GM12878 (cell line): ENCODE measurements around the gene RASA1. TPM values are rescaled to one million over a fixed set of nuclear protein-coding genes. Genes with fewer than 3 reads are reported as not detected.

Experiments used
- ATAC-seq: fragments of 200-7000 bp; cut with Tn5 transposase; 3 replicates; pipeline ENCODE4 v1.9.1; 2020; ENCODE audit warnings: mild to moderate bottlenecking, moderate library complexity
- BruUV-seq: library from RNA; stranded (reverse); fragments of 400-500 nt; replicated peaks from 2 replicates; lab custom pipeline; 2021; lab: Mats Ljungman, UMichigan
- CTCF ChIA-PET: fragments of 300-600 bp; sonication (Branson Sonifier 250); formaldehyde crosslinking; extraction: SDS; loops from one replicate; lab custom pipeline; 2021; ENCODE audit warnings: inconsistent platforms; lab: Yijun Ruan, JAX
- POLR2A ChIA-PET: fragments of 350-600 bp; formaldehyde crosslinking; extraction: SDS; loops from one replicate; lab custom pipeline; 2021; ENCODE audit warnings: inconsistent platforms; lab: Charles Lee
- RAD21 ChIA-PET: fragments of 300-600 bp; sonication (Branson Sonifier 250); formaldehyde crosslinking; loops from one replicate; lab custom pipeline; 2023; ENCODE audit warnings: antibody characterized with exemption; ENCODE audit not compliant: unreplicated experiment; lab: Charles Lee
- SMC1A ChIA-PET: fragments of 300-600 bp; sonication (Branson Sonifier 250); formaldehyde crosslinking; loops from one replicate; lab custom pipeline; 2023; ENCODE audit not compliant: unreplicated experiment, uncharacterized antibody; lab: Charles Lee
- DNase-seq: peaks from one replicate; pipeline ENCODE4 v3.0.0-alpha.2; 2011; ENCODE audit warnings: low read depth, low spot score
- FAIRE-seq: peaks from 3 replicates; lab custom pipeline; 2011; peaks lifted over from hg19 to GRCh38; lab: Jason Lieb, UNC
- H2AFZ ChIP-seq: 2 replicates; pipeline ENCODE4 v1.6.0; 2011; ENCODE audit warnings: low read depth, low read length, control low read depth; ENCODE audit not compliant: control insufficient read depth
- H3K27ac ChIP-seq: 2 replicates; pipeline ENCODE4 v1.5.1; 2011; ENCODE audit warnings: control low read depth; ENCODE audit not compliant: control insufficient read depth, insufficient read depth
- H3K27me3 ChIP-seq, 2 experiments: replicated peaks in 1 of 2; 2 replicates each; pipeline versions ENCODE4 v1.6.0 to v1.6.1; 2011; ENCODE audit warnings: low read length in 1 of 2; ENCODE audit not compliant: control insufficient read depth in 2 of 2, insufficient read depth in 2 of 2
- H3K36me3 ChIP-seq, 2 experiments: 2 replicates each; pipeline ENCODE4 v1.5.1; 2011; ENCODE audit warnings: low read length in 1 of 2; ENCODE audit not compliant: control insufficient read depth in 2 of 2, insufficient read depth in 2 of 2
- H3K4me1 ChIP-seq: 2 replicates; pipeline ENCODE4 v1.6.1; 2011; ENCODE audit warnings: mild to moderate bottlenecking, low read length, moderate library complexity, mixed read lengths; ENCODE audit not compliant: control insufficient read depth, insufficient read depth
- H3K4me2 ChIP-seq: 2 replicates; pipeline ENCODE4 v1.6.0; 2011; ENCODE audit warnings: control low read depth; ENCODE audit not compliant: control insufficient read depth, insufficient read depth
- H3K4me3 ChIP-seq: fragments of 200-600 bp; sonication (generic); 2 replicates; pipeline ENCODE4 v1.5.1; 2016
- H3K79me2 ChIP-seq: 2 replicates; pipeline ENCODE4 v1.6.0; 2011; ENCODE audit warnings: low read length; ENCODE audit not compliant: control insufficient read depth, insufficient read depth
- H3K9ac ChIP-seq: 2 replicates; pipeline ENCODE4 v1.8.0; 2011; ENCODE audit warnings: low read length, control low read depth, mixed read lengths; ENCODE audit not compliant: control insufficient read depth, insufficient read depth
- H3K9me3 ChIP-seq: replicated peaks from 3 replicates; pipeline ENCODE4 v1.5.1; 2011; ENCODE audit warnings: mild to moderate bottlenecking, low read length; ENCODE audit not compliant: control insufficient read depth, insufficient read depth
- H4K20me1 ChIP-seq: 2 replicates; pipeline ENCODE4 v1.6.0; 2011; ENCODE audit not compliant: control insufficient read depth, insufficient read depth
- EP300 ChIP-seq, 2 experiments: fragments of 150-350 bp in 1 of 2; IDR thresholded peaks; 2 replicates each; pipeline ENCODE4 v1.6.1; 2011 to 2012; ENCODE audit warnings: low read depth in 2 of 2, low read length in 2 of 2, borderline replicate concordance in 1 of 2, improper control_type of control experiment in 1 of 2, inconsistent platforms in 1 of 2; ENCODE audit not compliant: control insufficient read depth in 1 of 2
- FOXK2 ChIP-seq: fragments of 450-650 bp; IDR thresholded peaks from 2 replicates; pipeline ENCODE4 v1.6.1; 2017; ENCODE audit warnings: mild to moderate bottlenecking, moderate library complexity
- FOXM1 ChIP-seq: IDR thresholded peaks from 2 replicates; pipeline ENCODE4 v1.6.1; 2012; ENCODE audit warnings: low read depth, mild to moderate bottlenecking, inconsistent platforms, low read length, moderate library complexity
- IRF4 ChIP-seq: IDR thresholded peaks from 2 replicates; pipeline ENCODE4 v1.6.1; 2011; ENCODE audit warnings: low read depth, low read length
- LARP7 ChIP-seq: fragments of 450-650 bp; IDR thresholded peaks from 2 replicates; pipeline ENCODE4 v1.6.1; 2017; ENCODE audit warnings: mild to moderate bottlenecking
- NR2C1 ChIP-seq: fragments of 450-650 bp; IDR thresholded peaks from 2 replicates; pipeline ENCODE4 v1.6.1; 2017; ENCODE audit warnings: antibody characterized with exemption, mild to moderate bottlenecking, moderate library complexity
- PAX5 ChIP-seq: IDR thresholded peaks from 2 replicates; pipeline ENCODE4 v1.6.1; 2011; ENCODE audit warnings: low read depth, low read length, borderline replicate concordance
- POLR2A ChIP-seq: IDR thresholded peaks from 2 replicates; pipeline ENCODE4 v1.6.1; 2011; ENCODE audit warnings: low read depth, mild to moderate bottlenecking, low read length
- POLR2AphosphoS5 ChIP-seq: IDR thresholded peaks from 2 replicates; pipeline ENCODE4 v1.6.1; 2011; ENCODE audit warnings: mild to moderate bottlenecking, low read length, inconsistent platforms
- SIN3A ChIP-seq: IDR thresholded peaks from 2 replicates; pipeline ENCODE4 v1.6.1; 2012; ENCODE audit warnings: low read depth, low read length, improper control_type of control experiment
- TCF12 ChIP-seq: IDR thresholded peaks from 2 replicates; pipeline ENCODE4 v1.6.1; 2011; ENCODE audit warnings: low read depth, mild to moderate bottlenecking, low read length
- ZNF384 ChIP-seq: IDR thresholded peaks from 2 replicates; pipeline ENCODE4 v1.6.1; 2012; ENCODE audit warnings: low read depth, mild to moderate bottlenecking, low read length, improper control_type of control experiment, borderline replicate concordance
- WGBS: methylation state at CpG from one replicate; pipeline ENCODE4 v1.1.6; 2016; ENCODE audit warnings: low lambda C conversion rate; ENCODE audit not compliant: insufficient replicate concordance, insufficient coverage; ENCODE audit errors: missing lambda C conversion rate; 5-methylcytosine and 5-hydroxymethylcytosine counted together
- in situ Hi-C: fragments of 300-500 bp; cut with MboI; formaldehyde crosslinking; loops from 9 replicates; pipeline ENCODE4 v1.14.3; 2018; ENCODE audit warnings: mixed read lengths
- intact Hi-C: fragments of 100-400 bp; cut with micrococcal nuclease; formaldehyde crosslinking; loops from one replicate; pipeline ENCODE4 v1.14.2; 2022; ENCODE audit not compliant: unreplicated experiment
- polyA plus RNA-seq, 11 experiments: library from polyadenylated mRNA; depleted of rRNA in 4 of 11; unstranded in 6 of 11; stranded (reverse) in 5 of 11; fragments of >200 nt; fragmentation: Nextera tagmentation in 4 of 11; fragmentation: Illumina TruSeq in 1 of 11; extraction: Ambion mirVana in 4 of 11; extraction: Trizol in 1 of 11; gene quantifications; 1 replicate in 1 of 11; 2 replicates in 10 of 11; pipeline versions ENCODE4 v1.2.1 to v1.2.3, GENCODE V29; 2011 to 2016; ENCODE audit warnings: inconsistent platforms in 2 of 11, missing spikeins in 2 of 11, low read depth in 1 of 11
- total RNA-seq, 4 experiments: library from RNA; depleted of rRNA in 3 of 4; stranded (reverse); fragments of >200 nt in 3 of 4; fragmentation: Illumina TruSeq in 1 of 4; extraction: Trizol in 1 of 4; gene quantifications; 2 replicates each; pipeline versions ENCODE4 v1.2.1 to v1.2.3, GENCODE V29; 2013 to 2021
- TF ChIP-seq, protein P1 (sequence below): fragments of 450-650 bp; IDR thresholded peaks from 2 replicates; pipeline ENCODE4 v1.6.1; 2018; ENCODE audit warnings: mild to moderate bottlenecking, low read depth, moderate library complexity; ENCODE audit not compliant: partially characterized antibody
- TF ChIP-seq, protein P2 (sequence below): fragments of 450-650 bp; IDR thresholded peaks from 2 replicates; pipeline ENCODE4 v1.6.1; 2017; ENCODE audit warnings: borderline replicate concordance

Gene RASA1
- total and polyA plus RNA-seq, 10 of the 15 experiments (the other 5 are each of a cell fraction or from before 2014, with no cell fraction given) = 7.8 to 72.3 (median 21.8) TPM

DNA sequence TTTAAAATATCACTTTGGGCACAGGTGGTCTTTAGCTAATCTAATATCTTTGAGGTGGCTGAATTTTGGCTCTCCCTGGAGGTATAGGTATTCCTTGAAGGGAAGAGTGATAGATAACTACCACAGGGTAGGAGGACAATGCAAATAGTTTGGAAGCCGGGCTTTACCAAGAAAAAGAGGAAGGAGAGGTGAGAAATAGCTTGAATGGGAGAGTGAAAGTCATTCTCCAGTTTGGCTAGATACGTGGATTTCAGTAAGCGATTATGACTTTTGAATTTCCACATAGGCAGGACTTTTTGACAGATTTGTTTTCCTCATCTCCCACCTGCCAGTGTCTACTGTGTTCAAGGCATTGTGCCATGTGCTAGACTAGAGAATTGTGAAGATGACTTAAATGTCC lies 45.5 kb downstream of the RASA1 start (continued):
- TF ChIP-seq IRF4 = no peak

DNA sequence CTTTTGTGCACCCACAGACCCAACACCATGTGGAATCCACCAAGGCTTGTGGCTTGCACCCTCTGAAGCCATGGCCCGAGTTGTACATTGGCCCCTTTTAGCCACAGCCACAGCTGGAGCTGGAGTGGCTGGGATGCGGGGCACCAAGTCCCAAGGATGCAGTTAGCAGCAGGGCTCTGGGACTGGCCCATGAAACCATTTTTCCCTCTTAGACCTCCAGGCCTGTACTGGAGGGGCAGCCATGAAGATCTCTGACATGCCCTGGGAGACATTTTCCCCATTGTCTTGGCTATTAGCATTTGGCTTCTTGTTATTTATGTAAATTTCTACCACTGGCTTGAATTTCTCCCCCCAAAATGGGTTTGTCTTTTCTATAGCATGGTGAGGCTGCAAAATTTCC lies 51.8 kb downstream of the RASA1 start:
- RAD21 ChIA-PET = no interaction called here
- no peaks in the 10 kb centered on the region for H4K20me1 ChIP-seq
- DNase-seq = no peak
- peaks cover 49% of the 10 kb centered on the region for H3K79me2 ChIP-seq
- POLR2A ChIA-PET = no interaction called here
- peaks cover 0 to 9% of the 10 kb centered on the region in 2 experiments; a peak in 3 of 4 replicates for H3K36me3 ChIP-seq
- WGBS = 92% methylated on average over 2 of the region's 2 CpGs
- no peak overlapping the region for H2AFZ ChIP-seq
- H3K4me2 ChIP-seq = no peak overlapping the region
- H3K27ac ChIP-seq = no peak overlapping the region
- CTCF ChIA-PET = no interaction called here
- in situ Hi-C loops (no loop called here), intact Hi-C loops (no loop called here)
- H3K4me1 ChIP-seq = no peaks in the 10 kb centered on the region
- SMC1A ChIA-PET = no interaction called here
- BruUV-seq = no TSS peak
- no peak overlapping the region for H3K9ac ChIP-seq
- H3K27me3 ChIP-seq = no peaks in the 10 kb centered on the region
- FAIRE-seq = no peak
- H3K9me3 ChIP-seq = peaks cover 17% of the 10 kb centered on the region
- no peak overlapping the region for H3K4me3 ChIP-seq
- TF ChIP-seq POLR2A = peak; percentile 25; the same call in 1 of the 2 replicates
- no peak for TF ChIP-seq FOXK2
- no peak for ATAC-seq

DNA sequence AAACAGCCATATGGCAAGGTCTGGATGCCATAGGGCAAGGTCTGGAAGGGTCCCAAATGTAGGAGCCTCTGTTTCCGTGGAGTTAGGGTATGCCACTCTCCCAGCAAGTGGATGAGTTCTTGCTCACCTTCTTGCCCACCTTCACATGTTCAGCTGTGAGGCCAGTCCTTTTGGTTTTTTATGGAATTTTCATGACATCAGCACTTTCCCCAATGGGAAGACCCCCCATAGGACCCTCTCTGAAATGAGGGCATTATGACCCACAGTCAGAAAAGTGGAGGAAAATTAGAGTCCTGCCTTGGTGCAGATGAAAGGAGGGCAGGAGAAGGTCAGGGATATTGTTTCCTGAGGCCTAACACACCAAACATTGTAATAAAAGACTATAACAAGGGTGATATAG lies 53.9 kb downstream of the RASA1 start:
- no peak for FAIRE-seq
- peaks cover 46% of the 10 kb centered on the region for H3K79me2 ChIP-seq
- no peak for TF ChIP-seq POLR2AphosphoS5
- TF ChIP-seq TCF12 = no peak
- no peak for TF ChIP-seq LARP7
- TF ChIP-seq SIN3A = no peak
- TF ChIP-seq NR2C1 = no peak
- TF ChIP-seq ZNF384 = no peak
- TF ChIP-seq EP300 (IDR thresholded peaks at IDR 0.05; ENCODE audit: borderline replicate concordance in 1 of 2, control insufficient read depth in 1 of 2, low read depth in 2 of 2, low read length in 2 of 2) = no peak
- TF ChIP-seq PAX5 = no peak
- TF ChIP-seq, protein P1, sequence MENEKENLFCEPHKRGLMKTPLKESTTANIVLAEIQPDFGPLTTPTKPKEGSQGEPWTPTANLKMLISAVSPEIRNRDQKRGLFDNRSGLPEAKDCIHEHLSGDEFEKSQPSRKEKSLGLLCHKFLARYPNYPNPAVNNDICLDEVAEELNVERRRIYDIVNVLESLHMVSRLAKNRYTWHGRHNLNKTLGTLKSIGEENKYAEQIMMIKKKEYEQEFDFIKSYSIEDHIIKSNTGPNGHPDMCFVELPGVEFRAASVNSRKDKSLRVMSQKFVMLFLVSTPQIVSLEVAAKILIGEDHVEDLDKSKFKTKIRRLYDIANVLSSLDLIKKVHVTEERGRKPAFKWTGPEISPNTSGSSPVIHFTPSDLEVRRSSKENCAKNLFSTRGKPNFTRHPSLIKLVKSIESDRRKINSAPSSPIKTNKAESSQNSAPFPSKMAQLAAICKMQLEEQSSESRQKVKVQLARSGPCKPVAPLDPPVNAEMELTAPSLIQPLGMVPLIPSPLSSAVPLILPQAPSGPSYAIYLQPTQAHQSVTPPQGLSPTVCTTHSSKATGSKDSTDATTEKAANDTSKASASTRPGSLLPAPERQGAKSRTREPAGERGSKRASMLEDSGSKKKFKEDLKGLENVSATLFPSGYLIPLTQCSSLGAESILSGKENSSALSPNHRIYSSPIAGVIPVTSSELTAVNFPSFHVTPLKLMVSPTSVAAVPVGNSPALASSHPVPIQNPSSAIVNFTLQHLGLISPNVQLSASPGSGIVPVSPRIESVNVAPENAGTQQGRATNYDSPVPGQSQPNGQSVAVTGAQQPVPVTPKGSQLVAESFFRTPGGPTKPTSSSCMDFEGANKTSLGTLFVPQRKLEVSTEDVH = no peak
- TF ChIP-seq, protein P2, sequence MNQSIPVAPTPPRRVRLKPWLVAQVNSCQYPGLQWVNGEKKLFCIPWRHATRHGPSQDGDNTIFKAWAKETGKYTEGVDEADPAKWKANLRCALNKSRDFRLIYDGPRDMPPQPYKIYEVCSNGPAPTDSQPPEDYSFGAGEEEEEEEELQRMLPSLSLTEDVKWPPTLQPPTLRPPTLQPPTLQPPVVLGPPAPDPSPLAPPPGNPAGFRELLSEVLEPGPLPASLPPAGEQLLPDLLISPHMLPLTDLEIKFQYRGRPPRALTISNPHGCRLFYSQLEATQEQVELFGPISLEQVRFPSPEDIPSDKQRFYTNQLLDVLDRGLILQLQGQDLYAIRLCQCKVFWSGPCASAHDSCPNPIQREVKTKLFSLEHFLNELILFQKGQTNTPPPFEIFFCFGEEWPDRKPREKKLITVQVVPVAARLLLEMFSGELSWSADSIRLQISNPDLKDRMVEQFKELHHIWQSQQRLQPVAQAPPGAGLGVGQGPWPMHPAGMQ = no peak
- TF ChIP-seq FOXM1 = no peak

More for the DNA sequence above, 53.9 kb downstream of the RASA1 start:
- RAD21 ChIA-PET = no interaction called here
- no peaks in the 10 kb centered on the region for H3K27me3 ChIP-seq
- SMC1A ChIA-PET = interaction anchor here (1.0 to 2.6 kb wide), 6 partner anchors 8 to 246 kb away, joined by 3 to 11 read pairs (median 4); no protein-coding TSS in a partner anchor
- no TSS peak for BruUV-seq
- no peaks in the 10 kb centered on the region for H4K20me1 ChIP-seq
- H2AFZ ChIP-seq = no peak overlapping the region
- no peak overlapping the region for H3K4me2 ChIP-seq
- in situ Hi-C loops = no loop called here
- no peak for DNase-seq
- intact Hi-C loops = no loop called here
- no peak for ATAC-seq
- WGBS = 100% methylated on average over 1 of the region's 1 CpG
- no peak overlapping the region for H3K27ac ChIP-seq
- POLR2A ChIA-PET = no interaction called here
- peaks cover 16% of the 10 kb centered on the region for H3K9me3 ChIP-seq
- no peak overlapping the region for H3K9ac ChIP-seq
- H3K4me3 ChIP-seq = no peak overlapping the region
- CTCF ChIA-PET = interaction anchor here (0.9 kb wide), 1 partner anchor 15 kb away, joined by 4 read pairs; no protein-coding TSS in a partner anchor
- H3K4me1 ChIP-seq = no peaks in the 10 kb centered on the region
- H3K36me3 ChIP-seq = peaks cover 0 to 9% of the 10 kb centered on the region in 2 experiments; a peak in 3 of 4 replicates
